Subcutaneous adipose tissue (tissue), 4 donors: ENCODE data around the gene GALK1. TPM values are rescaled to one million over a fixed set of nuclear protein-coding genes. Genes with fewer than 3 reads are reported as not detected.

Experiments
- CTCF ChIP-seq: fragments of 450-650 bp; IDR thresholded peaks from one replicate; pipeline ENCODE4 v1.5.1; 2016; ENCODE audit warnings: low read depth, mild to moderate bottlenecking, control low read depth, antibody characterized with exemption, moderate library complexity
- total RNA-seq, 4 donors: library from RNA; depleted of rRNA; stranded (reverse); fragments of >200 nt; gene quantifications; one replicate each; pipeline ENCODE4 v1.1.0, GENCODE V29; 2016

The GALK1 gene
- total RNA-seq, 4 donors from 2014 or later = 13.2 to 31.3 (median 24.5) TPM

DNA sequence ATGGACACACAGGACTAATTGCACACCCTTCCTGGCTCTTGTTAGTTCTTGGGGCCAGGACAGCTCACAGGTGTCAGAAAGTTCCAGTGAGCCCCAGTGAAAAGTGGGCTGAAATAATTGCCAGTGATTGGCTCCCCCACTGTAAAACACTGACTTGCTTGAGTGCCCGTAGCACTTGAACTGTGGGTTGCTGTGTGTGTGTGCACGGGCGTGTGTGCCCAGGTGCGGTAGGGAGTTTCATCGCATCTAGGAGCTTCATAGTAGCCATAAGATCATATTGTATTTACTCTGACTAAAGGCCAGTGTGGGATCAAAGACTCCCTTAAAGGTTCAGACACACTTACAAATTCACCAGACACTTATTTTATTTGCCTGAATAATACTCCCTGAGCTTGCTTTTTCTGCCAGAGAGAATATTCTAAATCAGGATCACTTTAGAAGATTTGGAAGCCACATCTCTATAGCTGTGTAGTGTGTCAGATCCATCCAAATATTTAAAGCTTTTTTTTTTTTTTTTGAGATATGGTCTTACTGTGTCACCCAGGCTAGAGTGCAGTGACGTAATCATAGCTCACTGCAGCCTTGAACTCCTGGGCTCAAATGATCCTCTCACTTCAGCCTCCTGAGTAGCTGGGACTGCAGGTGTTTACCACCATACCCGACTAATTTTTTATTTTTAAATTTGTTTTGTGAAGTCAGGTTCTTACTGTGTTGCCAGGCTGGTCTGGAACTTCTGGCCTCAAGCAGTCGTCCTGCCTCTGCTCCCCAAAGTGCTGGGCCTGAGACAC lies 31.0 kb upstream of the GALK1 start:
- TF ChIP-seq CTCF = no peak

DNA sequence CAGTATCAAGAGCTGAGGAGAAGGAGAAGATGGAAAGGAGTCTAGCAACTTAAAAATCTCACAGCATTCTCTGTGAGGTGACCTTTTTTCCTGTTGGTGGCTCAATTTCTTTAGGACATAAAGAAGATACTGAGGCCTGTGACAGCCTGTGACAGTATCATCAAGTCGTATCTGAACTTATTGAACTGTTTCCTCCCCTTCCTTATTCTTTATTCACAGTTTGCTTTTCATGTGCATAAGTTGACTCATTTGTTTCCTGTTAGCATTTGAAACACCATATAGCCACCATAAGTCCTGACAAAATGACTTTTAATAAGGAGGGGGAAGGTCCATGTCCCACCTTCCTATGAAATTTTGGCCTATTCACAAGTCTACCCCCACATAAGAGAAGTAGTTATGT lies 28.5 kb upstream of the GALK1 start:
- TF ChIP-seq CTCF = no peak

DNA sequence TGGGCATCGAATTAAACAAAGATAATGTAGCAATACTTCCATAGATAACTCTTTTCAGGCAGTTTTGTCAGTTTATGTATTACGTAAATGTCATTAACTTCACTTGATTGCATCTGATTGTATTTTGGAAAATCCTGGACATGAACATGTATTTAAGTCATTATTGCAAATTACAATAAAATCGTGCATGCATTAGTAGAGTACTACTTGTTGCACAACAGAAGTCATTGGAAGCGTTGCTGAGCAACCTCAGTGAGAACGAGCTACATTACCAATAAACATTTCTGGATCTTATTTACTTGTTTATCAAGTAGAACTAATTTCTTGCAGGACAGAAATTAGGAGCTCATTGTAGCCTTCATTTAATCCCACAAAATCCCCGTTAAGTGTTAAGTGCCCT lies 26.3 kb upstream of the GALK1 start:
- TF ChIP-seq CTCF = no peak

DNA sequence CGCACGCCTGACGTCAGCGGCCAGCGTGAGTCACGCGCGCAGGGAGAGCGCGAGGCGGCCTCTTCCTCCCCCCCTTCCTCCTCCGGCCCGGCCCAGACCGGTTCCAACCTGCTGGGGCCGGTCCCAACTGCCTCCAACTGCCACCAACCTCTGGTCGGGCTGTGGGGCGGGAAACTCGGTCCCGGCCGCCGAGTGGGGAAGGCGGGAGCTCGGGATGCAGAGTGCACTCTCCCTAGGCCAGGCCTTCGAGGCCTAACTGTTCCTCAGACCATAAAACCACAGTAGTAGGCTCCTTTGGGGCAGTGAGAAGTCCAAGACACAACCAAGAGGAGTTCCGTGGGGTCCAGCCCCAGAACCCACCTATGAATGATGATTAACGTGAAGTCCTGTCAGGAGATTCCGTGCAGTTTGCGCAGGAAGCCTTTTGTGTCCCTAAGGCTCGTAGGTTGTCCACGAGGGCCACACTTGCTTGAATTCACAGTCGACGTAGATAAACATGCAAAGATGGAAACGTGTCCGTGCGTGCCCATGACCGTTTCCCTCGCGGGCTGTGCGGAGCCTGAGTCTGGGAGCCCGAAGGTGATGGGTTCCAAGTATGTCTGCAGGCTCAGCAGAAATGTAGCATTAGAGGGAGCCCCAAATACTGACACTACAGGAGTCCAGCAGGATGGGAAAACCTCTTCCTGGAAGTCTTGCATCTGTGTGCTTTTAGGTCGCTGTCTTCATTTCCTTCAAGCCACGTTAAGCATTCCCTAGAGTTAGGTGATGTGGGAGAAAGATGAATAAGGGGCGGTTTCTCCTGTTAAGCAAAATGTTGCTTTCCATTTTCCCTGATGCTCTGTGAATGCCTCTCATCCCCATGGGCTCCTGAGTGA lies 20.3 kb upstream of the GALK1 start:
- no peak for TF ChIP-seq CTCF

DNA sequence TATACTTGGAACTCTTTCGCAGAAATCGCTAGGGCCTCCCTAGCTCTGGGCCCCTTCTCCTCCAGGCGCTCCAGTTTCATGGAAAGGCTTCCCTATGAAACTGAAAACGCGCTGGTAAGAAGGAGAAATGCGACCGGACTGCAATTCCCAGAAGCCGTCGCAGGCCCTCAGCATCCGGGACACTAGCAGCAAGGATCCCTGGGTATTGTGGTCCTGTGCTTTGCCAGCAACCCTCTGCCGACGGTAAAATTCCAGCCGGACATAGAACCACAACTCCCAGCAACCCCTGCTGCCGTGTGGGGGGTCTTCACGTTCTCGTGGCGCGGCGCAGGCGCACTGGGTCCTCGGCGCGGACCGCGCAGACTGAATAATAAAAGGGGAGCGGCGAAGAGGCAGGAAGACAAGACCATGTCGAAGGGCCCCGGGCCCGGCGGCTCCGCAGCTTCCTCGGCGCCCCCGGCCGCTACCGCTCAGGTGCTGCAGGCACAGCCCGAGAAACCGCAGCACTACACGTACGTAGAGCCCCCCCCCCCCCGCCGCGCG lies 19.6 kb upstream of the GALK1 start, which contains the start of gene UNK:
UNK (plus strand) TSS at position 334 of the 543 bp plus-strand sequence; CDS start at position 409, 75 bp downstream.
- peak; percentile 65 for TF ChIP-seq CTCF

- no peak for TF ChIP-seq CTCF
Measured at GRCh38 chr17:75783803-75784472, 18.9 kb upstream of the GALK1 start.
